AG09309 (cell line): ENCODE results near the gene VSTM2B.

Experiments
- DNase-seq: peaks from one replicate; pipeline ENCODE4 v3.0.0-alpha.2; 2010; ENCODE audit warnings: low read depth
- H3K4me3 ChIP-seq: 2 replicates; pipeline ENCODE4 v1.5.1; 2011; ENCODE audit warnings: mild to moderate bottlenecking, low read depth, low read length, moderate library complexity; ENCODE audit not compliant: control insufficient read depth
- CTCF ChIP-seq: IDR thresholded peaks from 2 replicates; pipeline ENCODE4 v1.5.1; 2011; ENCODE audit warnings: mild to moderate bottlenecking, low read depth, low read length, inconsistent platforms; ENCODE audit not compliant: insufficient read depth, control insufficient read depth; ENCODE audit errors: missing control alignments

The VSTM2B gene

GRCh38 chr19:29612121-29612520 is 86.3 kb downstream of the VSTM2B start:
- no peak for DNase-seq
- TF ChIP-seq CTCF, result no peak
- no peak overlapping the region for H3K4me3 ChIP-seq

- no peak for TF ChIP-seq CTCF
- no peak overlapping the region for H3K4me3 ChIP-seq
- DNase-seq, result no peak
Observed at GRCh38 chr19:29612801-29613595, 87.2 kb downstream of the VSTM2B start.

GRCh38 chr19:29614046-29614445 is 88.3 kb downstream of the VSTM2B start:
- no peak for TF ChIP-seq CTCF
- no peak for DNase-seq
- H3K4me3 ChIP-seq, result no peak overlapping the region
